CD4-positive, alpha-beta T cell treated with Interleukin-15 for 1 hour (primary cell): ENCODE measurements around the gene NPR3.

ENCODE experiments used
- DNase-seq: peaks from one replicate; pipeline ENCODE4 v3.0.0-alpha.2; 2020

The NPR3 gene

GRCh38 chr5:32710550-32711361, at the start of gene NPR3:
Gene NPR3 (plus strand): TSS chr5:32711321. CDS start chr5:32711777, 456 bp downstream.
- no peak for DNase-seq

GRCh38 chr5:32664523-32664922, 46.6 kb upstream of the NPR3 start:
- DNase-seq, result no peak

GRCh38 chr5:32668552-32668951, 42.6 kb upstream of the NPR3 start:
- no peak for DNase-seq

- DNase-seq, result no peak
These were observed 37.8 kb upstream of the NPR3 start for GRCh38 chr5:32673272-32673671.

GRCh38 chr5:32677023-32677422, 34.1 kb upstream of the NPR3 start:
- DNase-seq, result no peak

GRCh38 chr5:32678472-32678871, 32.6 kb upstream of the NPR3 start:
- no peak for DNase-seq

- DNase-seq, result no peak
These were observed 31.9 kb upstream of the NPR3 start for GRCh38 chr5:32679218-32679617.

- no peak for DNase-seq
These were observed 30.9 kb upstream of the NPR3 start for GRCh38 chr5:32680183-32680582.

- DNase-seq, result no peak
These were observed 28.0 kb upstream of the NPR3 start for GRCh38 chr5:32683125-32683524.

- no peak for DNase-seq
These were observed 26.9 kb upstream of the NPR3 start for GRCh38 chr5:32684260-32684659.

- DNase-seq, result no peak
These were observed 24.2 kb upstream of the NPR3 start for GRCh38 chr5:32686799-32687498.

GRCh38 chr5:32687499-32687831, 23.7 kb upstream of the NPR3 start:
- DNase-seq, result no peak

GRCh38 chr5:32690153-32690552, 21.0 kb upstream of the NPR3 start:
- no peak for DNase-seq

- no peak for DNase-seq
These were observed 20.5 kb upstream of the NPR3 start for GRCh38 chr5:32690666-32691065.

- DNase-seq, result no peak
These were observed 18.9 kb upstream of the NPR3 start for GRCh38 chr5:32692036-32692746.

- DNase-seq, result no peak
These were observed 7.2 kb upstream of the NPR3 start for GRCh38 chr5:32703957-32704356.

GRCh38 chr5:32707418-32707997, 3.6 kb upstream of the NPR3 start:
- DNase-seq, result no peak

GRCh38 chr5:32708949-32709348, 2.2 kb upstream of the NPR3 start:
- DNase-seq, result no peak

- peak; percentile 22 for DNase-seq
These were observed 1.2 kb upstream of the NPR3 start for GRCh38 chr5:32709750-32710549.

GRCh38 chr5:32711362-32711680, 200 bp downstream of the NPR3 start:
- DNase-seq, result no peak

- DNase-seq, result no peak
These were observed 760 bp downstream of the NPR3 start for GRCh38 chr5:32711681-32712480.
